Smooth muscle cell (in vitro differentiated cells): ENCODE data around the gene IER2. TPM values are rescaled to one million over a fixed set of nuclear protein-coding genes. Genes with fewer than 3 reads are reported as not detected.
"Not testable (repeated sequence)": the region's sequence is repeated elsewhere in the genome, so short reads cannot be mapped to it uniquely, and the experiment has no call there.

Experiments used
- DNase-seq: peaks from one replicate; lab custom pipeline; 2025; ENCODE audit not compliant: unreplicated experiment; lab: John Stamatoyannopoulos, UW
- H2AFZ ChIP-seq: fragments of 200-600 bp; sonication (generic); 2 replicates; pipeline ENCODE4 v1.6.0; 2016; ENCODE audit warnings: antibody characterized with exemption, low read depth, mild to moderate bottlenecking
- H3F3A ChIP-seq: fragments of 200-600 bp; sonication (generic); 2 replicates; pipeline ENCODE4 v1.6.0; 2017; ENCODE audit warnings: antibody characterized with exemption, low read depth
- H3K27ac ChIP-seq: fragments of 200-600 bp; sonication (generic); 2 replicates; pipeline ENCODE4 v1.5.1; 2016; ENCODE audit warnings: low read depth, mild to moderate bottlenecking
- H3K27me3 ChIP-seq: fragments of 200-600 bp; sonication (generic); 2 replicates; pipeline ENCODE4 v1.6.1; 2016; ENCODE audit warnings: low read depth, mild to moderate bottlenecking
- H3K36me3 ChIP-seq: fragments of 200-600 bp; sonication (generic); 2 replicates; pipeline ENCODE4 v1.5.1; 2016; ENCODE audit warnings: low read depth
- H3K4me1 ChIP-seq: fragments of 200-600 bp; sonication (generic); 2 replicates; pipeline ENCODE4 v1.5.1; 2016; ENCODE audit warnings: low read depth
- H3K4me2 ChIP-seq: fragments of 200-600 bp; sonication (generic); 2 replicates; pipeline ENCODE4 v1.6.0; 2016; ENCODE audit warnings: mild to moderate bottlenecking
- H3K4me3 ChIP-seq: fragments of 200-600 bp; sonication (generic); 2 replicates; pipeline ENCODE4 v1.5.1; 2016; ENCODE audit warnings: mild to moderate bottlenecking
- H3K79me2 ChIP-seq: fragments of 200-600 bp; sonication (generic); 2 replicates; pipeline ENCODE4 v1.6.0; 2016; ENCODE audit warnings: low read depth, mild to moderate bottlenecking
- H3K9ac ChIP-seq: fragments of 200-600 bp; sonication (generic); 2 replicates; pipeline ENCODE4 v1.6.0; 2016; ENCODE audit warnings: low read depth
- H3K9me3 ChIP-seq: fragments of 200-600 bp; sonication (generic); replicated peaks from 2 replicates; pipeline ENCODE4 v1.5.1; 2016; ENCODE audit warnings: low read depth
- H4K20me1 ChIP-seq: fragments of 200-600 bp; sonication (generic); 2 replicates; pipeline ENCODE4 v1.6.0; 2016; ENCODE audit warnings: low read depth
- WGBS: methylation state at CpG from one replicate; pipeline ENCODE4 v1.1.7; 2016; ENCODE audit warnings: low lambda C conversion rate; 5-methylcytosine and 5-hydroxymethylcytosine counted together
- polyA plus RNA-seq: library from polyadenylated mRNA; unstranded; fragments of >200 nt; fragmentation: Nextera tagmentation; extraction: Ambion mirVana; gene quantifications from 2 replicates; pipeline ENCODE4 v1.2.1, GENCODE V29; 2016
- total RNA-seq: library from RNA; depleted of rRNA; stranded (reverse); fragments of >200 nt; gene quantifications from 2 replicates; pipeline ENCODE4 v1.2.3, GENCODE V29; 2014
- TF ChIP-seq, protein P1 (sequence below): fragments of 200-600 bp; sonication (generic); IDR thresholded peaks from 2 replicates; pipeline ENCODE4 v1.5.1; 2017; ENCODE audit warnings: borderline replicate concordance, mild to moderate bottlenecking, antibody characterized with exemption; ENCODE audit not compliant: insufficient read depth, poor library complexity, severe bottlenecking

The IER2 gene
- total and polyA plus RNA-seq, 2 experiments from 2014 or later: 118 to 766 TPM

DNA sequence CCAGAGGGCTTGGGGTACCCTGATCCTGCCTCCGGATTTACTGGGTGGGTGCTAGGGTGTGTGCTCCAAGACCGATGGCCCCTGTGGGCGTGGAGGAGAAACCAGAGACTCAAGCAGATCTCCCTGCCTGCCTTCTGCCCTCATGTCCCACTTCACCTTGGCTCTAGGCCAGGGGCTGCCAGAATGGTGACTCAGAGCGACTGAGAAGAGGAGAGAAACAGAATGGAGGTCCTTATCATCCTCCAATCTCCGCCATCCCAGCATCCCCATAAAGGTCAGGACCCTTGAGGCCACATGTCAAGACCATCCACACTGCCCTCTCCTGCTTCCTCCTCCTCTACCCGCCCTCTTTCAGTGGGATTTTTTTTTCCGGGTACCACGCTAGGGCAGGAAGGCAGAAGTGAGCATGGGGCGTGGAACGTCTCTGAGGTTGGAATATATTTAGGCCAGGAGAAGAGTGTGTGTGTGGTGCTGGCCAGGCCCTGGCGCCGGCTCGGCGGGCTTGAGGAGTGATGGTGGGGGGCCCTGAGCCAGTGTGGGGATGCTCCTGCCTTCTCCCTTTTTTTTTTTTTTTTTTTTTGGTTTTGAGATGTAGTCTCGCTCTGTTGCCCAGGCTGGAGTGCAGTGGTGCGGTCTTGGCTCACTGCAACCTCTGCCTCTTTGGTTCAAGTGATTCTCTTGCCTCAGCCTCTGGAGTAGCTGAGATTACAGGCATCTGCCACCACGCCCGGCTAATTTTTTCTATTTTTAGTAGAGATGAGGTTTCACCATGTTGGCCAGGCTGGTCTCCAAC lies 22.3 kb downstream of the IER2 start:
- H4K20me1 ChIP-seq: no peaks in the 10 kb centered on the region
- peaks cover 23% of the 10 kb centered on the region for H3F3A ChIP-seq
- 62% methylated on average over 17 of the region's 18 CpGs for WGBS
- H3K4me1 ChIP-seq: peaks cover 7% of the 10 kb centered on the region
- peak overlapping the region; percentile 50 for H3K27ac ChIP-seq
- no peaks in the 10 kb centered on the region for H3K27me3 ChIP-seq
- H3K4me3 ChIP-seq: no peak overlapping the region
- TF ChIP-seq, protein P1, sequence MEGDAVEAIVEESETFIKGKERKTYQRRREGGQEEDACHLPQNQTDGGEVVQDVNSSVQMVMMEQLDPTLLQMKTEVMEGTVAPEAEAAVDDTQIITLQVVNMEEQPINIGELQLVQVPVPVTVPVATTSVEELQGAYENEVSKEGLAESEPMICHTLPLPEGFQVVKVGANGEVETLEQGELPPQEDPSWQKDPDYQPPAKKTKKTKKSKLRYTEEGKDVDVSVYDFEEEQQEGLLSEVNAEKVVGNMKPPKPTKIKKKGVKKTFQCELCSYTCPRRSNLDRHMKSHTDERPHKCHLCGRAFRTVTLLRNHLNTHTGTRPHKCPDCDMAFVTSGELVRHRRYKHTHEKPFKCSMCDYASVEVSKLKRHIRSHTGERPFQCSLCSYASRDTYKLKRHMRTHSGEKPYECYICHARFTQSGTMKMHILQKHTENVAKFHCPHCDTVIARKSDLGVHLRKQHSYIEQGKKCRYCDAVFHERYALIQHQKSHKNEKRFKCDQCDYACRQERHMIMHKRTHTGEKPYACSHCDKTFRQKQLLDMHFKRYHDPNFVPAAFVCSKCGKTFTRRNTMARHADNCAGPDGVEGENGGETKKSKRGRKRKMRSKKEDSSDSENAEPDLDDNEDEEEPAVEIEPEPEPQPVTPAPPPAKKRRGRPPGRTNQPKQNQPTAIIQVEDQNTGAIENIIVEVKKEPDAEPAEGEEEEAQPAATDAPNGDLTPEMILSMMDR: no peak
- H3K9me3 ChIP-seq: no peaks in the 10 kb centered on the region
- H3K9ac ChIP-seq: no peak overlapping the region
- peak; percentile 35 for DNase-seq
- peak overlapping the region; percentile 59 for H3K4me2 ChIP-seq
- H2AFZ ChIP-seq: no peak overlapping the region
- no peaks in the 10 kb centered on the region for H3K79me2 ChIP-seq
- H3K36me3 ChIP-seq: no peaks in the 10 kb centered on the region

DNA sequence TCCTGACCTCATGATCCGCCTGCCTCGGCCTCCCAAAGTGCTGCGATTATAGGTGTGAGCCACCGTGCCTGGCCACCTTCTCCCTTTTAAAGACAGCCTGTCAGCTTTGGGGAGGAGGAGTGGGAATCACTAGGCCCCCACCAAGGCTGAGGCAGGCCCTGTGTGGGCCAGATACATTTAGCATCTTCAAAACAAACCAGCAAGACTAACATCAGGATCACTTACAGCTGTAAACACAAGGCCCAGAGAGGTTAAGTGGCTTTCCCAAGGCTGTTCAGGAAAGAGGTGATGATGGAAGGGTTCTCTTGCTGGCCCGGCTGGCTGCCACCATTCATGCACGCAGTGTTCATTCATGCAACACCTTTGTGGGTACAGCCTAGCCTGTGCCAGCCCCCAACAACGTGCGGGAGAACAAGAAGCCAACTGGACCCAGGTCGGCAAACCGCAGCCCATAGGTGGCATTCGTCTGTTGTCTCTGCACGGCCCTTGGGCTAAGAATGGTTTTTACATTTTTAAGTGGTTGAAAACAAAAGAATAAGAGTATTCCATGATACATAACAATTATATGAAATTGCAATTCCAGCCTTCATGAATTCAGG lies 23.0 kb downstream of the IER2 start:
- H3K9me3 ChIP-seq: no peaks in the 10 kb centered on the region
- no peaks in the 10 kb centered on the region for H3K36me3 ChIP-seq
- no peaks in the 10 kb centered on the region for H4K20me1 ChIP-seq
- H3K27ac ChIP-seq: no peak overlapping the region
- no peaks in the 10 kb centered on the region for H3K79me2 ChIP-seq
- 91% methylated on average over 12 of the region's 12 CpGs for WGBS
- H3K9ac ChIP-seq: no peak overlapping the region
- TF ChIP-seq, protein P1: no peak
- H2AFZ ChIP-seq: no peak overlapping the region
- H3F3A ChIP-seq: peaks cover 16% of the 10 kb centered on the region
- H3K27me3 ChIP-seq: no peaks in the 10 kb centered on the region
- no peak for DNase-seq
- no peaks in the 10 kb centered on the region for H3K4me1 ChIP-seq
- no peak overlapping the region for H3K4me2 ChIP-seq
- H3K4me3 ChIP-seq: no peak overlapping the region

DNA sequence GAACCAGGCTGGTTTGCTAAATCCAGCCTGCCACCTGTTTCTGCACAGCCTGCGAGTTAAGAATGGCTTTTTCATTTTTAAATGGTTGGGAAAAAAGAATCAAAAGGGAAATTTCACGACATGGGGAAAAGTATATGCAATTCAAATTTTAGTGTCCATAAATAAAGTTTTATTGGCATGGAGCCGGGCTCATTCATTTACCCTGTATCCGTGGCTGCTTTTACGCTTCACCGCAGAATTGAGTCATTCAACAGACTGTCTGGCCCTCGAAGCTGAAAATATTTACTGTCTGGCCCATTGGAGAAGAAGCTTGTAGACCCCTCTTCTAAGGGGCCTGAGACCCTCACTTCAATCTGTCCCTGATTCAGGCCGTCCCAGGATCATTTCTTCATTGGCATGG lies 26.1 kb downstream of the IER2 start:
- H3K4me1 ChIP-seq: no peaks in the 10 kb centered on the region
- H2AFZ ChIP-seq: no peak overlapping the region
- no peaks in the 10 kb centered on the region for H3F3A ChIP-seq
- peak overlapping the region; percentile 59 for H3K27ac ChIP-seq
- DNase-seq: no peak
- peak overlapping the region; percentile 35 for H3K9ac ChIP-seq
- H3K9me3 ChIP-seq: no peaks in the 10 kb centered on the region
- no peaks in the 10 kb centered on the region for H3K27me3 ChIP-seq
- H3K36me3 ChIP-seq: no peaks in the 10 kb centered on the region
- 69% methylated on average over 8 of the region's 8 CpGs for WGBS
- TF ChIP-seq, protein P1: no peak
- no peaks in the 10 kb centered on the region for H3K79me2 ChIP-seq
- no peaks in the 10 kb centered on the region for H4K20me1 ChIP-seq
- no peak overlapping the region for H3K4me2 ChIP-seq
- no peak overlapping the region for H3K4me3 ChIP-seq

DNA sequence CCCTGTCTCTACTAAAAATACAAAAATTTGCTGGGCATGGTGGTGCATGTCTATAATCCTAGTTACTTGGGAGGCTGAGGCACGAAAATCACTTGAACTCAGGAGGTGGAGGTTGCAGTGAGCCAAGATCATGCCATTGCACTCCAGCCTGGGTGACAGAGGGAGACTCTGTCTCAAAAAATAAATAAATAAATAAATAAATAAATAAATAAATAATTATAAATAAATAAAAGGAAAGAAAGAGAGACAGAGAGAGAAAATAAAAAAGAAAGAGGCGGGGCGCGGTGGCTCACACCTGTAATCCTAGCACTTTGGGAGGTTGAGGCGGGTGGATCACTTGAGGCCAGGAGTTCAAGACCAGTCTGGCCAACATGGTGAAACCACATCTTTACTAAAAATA lies 27.4 kb downstream of the IER2 start:
- not testable (repeated sequence) for H3K79me2 ChIP-seq, DNase-seq, H3K27ac ChIP-seq, H3K36me3 ChIP-seq, H4K20me1 ChIP-seq, H3K27me3 ChIP-seq, H3K9ac ChIP-seq, H2AFZ ChIP-seq, H3F3A ChIP-seq, H3K4me2 ChIP-seq, H3K9me3 ChIP-seq, H3K4me1 ChIP-seq, H3K4me3 ChIP-seq
- WGBS: over 99% methylated on average over 5 of the region's 5 CpGs

DNA sequence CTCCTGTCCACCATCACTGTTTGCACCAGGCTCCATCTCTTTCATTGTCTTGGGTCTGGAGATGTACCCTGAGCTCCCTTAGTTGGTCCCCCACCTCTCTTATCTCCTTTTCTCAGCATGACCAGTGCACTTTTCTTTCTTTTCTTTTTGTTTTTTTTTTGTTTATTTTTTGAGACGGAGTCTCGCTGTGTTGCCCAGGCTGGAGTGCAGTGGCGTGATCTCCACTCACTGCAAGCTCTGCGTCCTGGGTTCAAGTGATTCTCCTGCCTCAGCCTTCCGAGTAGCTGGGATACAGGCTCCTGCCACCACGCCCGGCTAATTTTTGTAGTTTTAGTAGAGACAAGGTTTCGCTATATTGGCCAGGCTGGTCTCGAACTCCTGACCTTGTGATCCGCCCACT lies 28.1 kb downstream of the IER2 start:
- 94% methylated on average over 10 of the region's 10 CpGs for WGBS
- not testable (repeated sequence) for H2AFZ ChIP-seq, H3K4me3 ChIP-seq, H3K36me3 ChIP-seq, H3K27ac ChIP-seq, DNase-seq, H3K9me3 ChIP-seq, H3F3A ChIP-seq, H3K79me2 ChIP-seq, H4K20me1 ChIP-seq, H3K4me2 ChIP-seq, H3K9ac ChIP-seq, H3K4me1 ChIP-seq, H3K27me3 ChIP-seq
